Chondrocyte (in vitro differentiated cells): Measurements from ENCODE around the gene SH3PXD2A. TPM values are rescaled to one million over a fixed set of nuclear protein-coding genes. Genes with fewer than 3 reads are reported as not detected.

Experiments used
- DNase-seq: peaks from one replicate; pipeline ENCODE4 v3.0.0; 2021; ENCODE audit warnings: mixed read lengths, low spot score
- H3K27ac Mint-ChIP-seq: one replicate; pipeline ENCODE4 v1.8.0; 2021; ENCODE audit warnings: mild to moderate bottlenecking, moderate library complexity, mixed read lengths; ENCODE audit not compliant: unreplicated experiment
- H3K27me3 Mint-ChIP-seq: 2 replicates; pipeline ENCODE4 v1.8.0; 2021; ENCODE audit warnings: low read depth, mixed read lengths
- H3K36me3 Mint-ChIP-seq: 2 replicates; pipeline ENCODE4 v1.8.0; 2021; ENCODE audit warnings: low read depth, mixed read lengths
- H3K4me1 Mint-ChIP-seq: 2 replicates; pipeline ENCODE4 v1.8.0; 2021; ENCODE audit warnings: low read depth, mild to moderate bottlenecking, mixed read lengths
- H3K4me3 Mint-ChIP-seq: one replicate; pipeline ENCODE4 v1.8.0; 2021; ENCODE audit warnings: mild to moderate bottlenecking, moderate library complexity, mixed read lengths; ENCODE audit not compliant: unreplicated experiment
- H3K9me3 Mint-ChIP-seq: 2 replicates; pipeline ENCODE4 v1.8.0; 2021; ENCODE audit warnings: low read depth, mixed read lengths
- CTCF ChIP-seq: fragments of 200-600 bp; sonication (generic); IDR thresholded peaks from 2 replicates; pipeline ENCODE4 v1.5.0; 2021; ENCODE audit warnings: antibody characterized with exemption, mild to moderate bottlenecking, moderate library complexity
- total RNA-seq: library from RNA; stranded (reverse); gene quantifications from 3 replicates; pipeline ENCODE4 v1.2.1, GENCODE V29; 2021

Gene SH3PXD2A
- total RNA-seq, 1 donor from 2014 or later, result 46.0 TPM

DNA sequence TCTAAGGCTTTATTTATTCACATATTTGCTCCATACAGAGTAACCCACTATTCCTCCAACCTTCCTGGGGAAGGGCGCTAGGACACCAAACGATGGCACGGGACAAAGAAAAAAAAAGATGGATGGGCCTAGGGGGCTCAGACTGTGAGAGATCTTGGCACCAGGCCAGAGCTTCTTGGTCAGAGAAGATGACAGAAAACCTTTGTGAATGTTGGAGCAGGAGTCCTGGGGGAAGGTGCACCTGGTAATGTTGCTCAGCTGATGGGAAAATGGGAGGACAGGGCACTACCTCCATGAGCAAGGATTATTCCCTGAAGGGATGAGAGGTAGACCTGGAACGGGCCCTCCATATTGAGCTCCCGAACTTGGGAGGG, 1.4 kb upstream of the SH3PXD2A start:
- no peak for DNase-seq
- H3K4me3 Mint-ChIP-seq, result no peak overlapping the region
- H3K4me1 Mint-ChIP-seq, result peaks cover 10% of the 10 kb centered on the region
- no peak overlapping the region for H3K27ac Mint-ChIP-seq
- peaks cover 13% of the 10 kb centered on the region for H3K27me3 Mint-ChIP-seq
- no peak for TF ChIP-seq CTCF
- no peaks in the 10 kb centered on the region for H3K9me3 Mint-ChIP-seq
- no peaks in the 10 kb centered on the region for H3K36me3 Mint-ChIP-seq

- H3K4me1 Mint-ChIP-seq, result peaks cover 10% of the 10 kb centered on the region
- no peaks in the 10 kb centered on the region for H3K9me3 Mint-ChIP-seq
- TF ChIP-seq CTCF, result no peak
- H3K36me3 Mint-ChIP-seq, result no peaks in the 10 kb centered on the region
- H3K27me3 Mint-ChIP-seq, result peaks cover 13% of the 10 kb centered on the region
- DNase-seq, result no peak
- peak overlapping the region; percentile 48 for H3K4me3 Mint-ChIP-seq
- H3K27ac Mint-ChIP-seq, result no peak overlapping the region
Observed at GRCh38 chr10:103855852-103856796, 748 bp upstream of the SH3PXD2A start.

GRCh38 chr10:103854686-103855391, 537 bp downstream of the SH3PXD2A start:
- H3K4me3 Mint-ChIP-seq, result peak overlapping the region; percentile 75
- no peaks in the 10 kb centered on the region for H3K9me3 Mint-ChIP-seq
- H3K27me3 Mint-ChIP-seq, result peaks cover 17% of the 10 kb centered on the region
- no peaks in the 10 kb centered on the region for H3K36me3 Mint-ChIP-seq
- no peak overlapping the region for H3K27ac Mint-ChIP-seq
- TF ChIP-seq CTCF, result peak; percentile 52
- no peak for DNase-seq
- peaks cover 17% of the 10 kb centered on the region for H3K4me1 Mint-ChIP-seq

DNA sequence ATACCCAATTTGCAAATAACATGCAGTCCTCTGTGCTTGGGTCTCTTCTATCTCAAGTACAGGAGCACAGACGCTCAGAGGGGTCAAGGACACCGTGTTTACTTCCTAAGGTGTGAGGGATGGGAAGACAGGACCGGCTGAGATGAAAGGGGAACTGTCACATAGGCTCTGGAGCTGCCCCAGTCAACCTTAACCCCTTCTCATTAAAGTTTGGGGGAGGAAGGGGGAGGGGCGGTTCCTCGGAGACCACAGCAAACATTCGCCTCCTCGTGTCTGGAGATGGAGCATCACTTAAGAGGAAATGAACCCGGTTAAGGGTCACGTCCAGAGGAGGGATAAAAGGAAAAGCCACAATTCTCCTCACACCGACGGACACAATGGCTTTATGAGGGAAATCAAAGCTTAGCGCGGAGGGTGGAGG, 1.1 kb downstream of the SH3PXD2A start:
- DNase-seq, result no peak
- Mint-ChIP-seq H3K4me1 (peaks cover 20% of the 10 kb centered on the region), H3K36me3 (no peaks in the 10 kb centered on the region), H3K9me3 (no peaks in the 10 kb centered on the region), H3K4me3 (peak overlapping the region; percentile 75), H3K27me3 (peaks cover 18% of the 10 kb centered on the region), H3K27ac (no peak overlapping the region)
- no peak for TF ChIP-seq CTCF
